NCI-H1092 (cell line): ENCODE measurements around the gene RNASEH1.

ENCODE experiments used
- DNase-seq: peaks from one replicate; lab custom pipeline; 2025; lab: John Stamatoyannopoulos, UW

RNASEH1 gene

DNA sequence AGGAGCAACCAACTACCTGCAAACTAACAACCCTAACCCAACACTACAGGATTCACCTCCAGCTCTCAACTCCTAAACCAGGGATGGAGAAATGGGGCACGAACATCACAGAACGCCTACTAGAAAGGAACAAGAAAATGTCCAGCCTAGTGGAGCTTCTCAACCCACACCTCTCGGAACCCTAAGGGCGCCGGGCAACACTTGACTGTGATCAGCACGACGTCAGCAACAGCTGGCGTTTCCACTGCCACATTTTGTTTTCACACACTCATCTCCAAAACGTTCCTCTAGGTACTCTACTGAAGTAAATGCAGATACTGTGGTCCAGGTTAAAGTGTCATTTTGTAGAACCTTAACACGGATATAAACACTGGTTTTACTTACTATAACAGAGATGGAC is 4.2 kb downstream of the RNASEH1 start:
- DNase-seq, result no peak

DNA sequence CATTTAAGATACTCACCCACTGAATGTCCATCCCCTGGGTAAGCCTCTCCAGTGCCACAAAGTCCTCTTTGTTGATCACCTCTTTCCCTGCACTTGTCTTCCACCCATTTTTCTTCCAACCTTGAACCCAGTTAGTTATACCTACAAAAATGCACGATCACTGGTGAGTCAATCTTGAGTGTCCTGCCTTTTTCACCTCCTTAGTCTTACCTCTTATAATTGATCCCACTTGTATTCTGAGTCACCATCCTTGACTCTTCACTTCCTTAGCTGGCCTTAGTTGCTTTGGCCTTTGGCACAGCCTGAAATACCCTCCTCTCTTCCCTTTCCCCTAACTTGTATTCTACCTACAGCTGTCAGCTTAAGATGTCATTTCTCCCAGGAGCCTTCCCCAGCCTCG is 10.2 kb downstream of the RNASEH1 start:
- no peak for DNase-seq

DNA sequence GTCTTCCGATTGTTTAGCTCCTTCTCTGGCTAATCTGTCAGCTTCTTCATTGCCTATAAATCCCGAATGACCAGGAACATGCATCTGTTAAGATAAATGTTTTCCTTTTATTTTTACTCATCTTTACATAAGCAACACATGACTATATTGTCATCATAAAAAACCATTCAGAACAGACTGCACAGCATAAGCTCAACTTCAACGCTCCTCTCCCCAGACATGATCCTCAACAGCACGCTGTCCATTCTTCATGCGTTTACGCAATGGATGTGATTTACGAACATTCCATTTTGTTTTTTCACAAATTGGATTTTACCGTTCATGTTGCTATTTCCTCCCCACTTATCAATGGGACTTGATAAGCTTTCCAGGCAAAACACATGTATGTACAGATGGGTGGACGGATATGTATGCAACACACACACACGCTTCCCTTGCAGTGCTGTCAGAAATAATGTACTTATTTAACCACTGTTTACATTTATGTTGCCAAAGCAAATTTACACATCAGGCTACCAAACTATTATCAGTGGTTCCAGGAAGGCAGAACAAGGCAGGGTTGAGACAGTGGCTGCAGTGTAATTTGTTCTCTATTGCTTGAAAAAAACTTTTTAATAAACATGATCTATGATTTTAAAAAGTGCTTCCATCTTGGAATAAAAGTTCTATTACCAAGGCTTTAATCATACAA is 12.2 kb downstream of the RNASEH1 start:
- DNase-seq, result no peak

DNA sequence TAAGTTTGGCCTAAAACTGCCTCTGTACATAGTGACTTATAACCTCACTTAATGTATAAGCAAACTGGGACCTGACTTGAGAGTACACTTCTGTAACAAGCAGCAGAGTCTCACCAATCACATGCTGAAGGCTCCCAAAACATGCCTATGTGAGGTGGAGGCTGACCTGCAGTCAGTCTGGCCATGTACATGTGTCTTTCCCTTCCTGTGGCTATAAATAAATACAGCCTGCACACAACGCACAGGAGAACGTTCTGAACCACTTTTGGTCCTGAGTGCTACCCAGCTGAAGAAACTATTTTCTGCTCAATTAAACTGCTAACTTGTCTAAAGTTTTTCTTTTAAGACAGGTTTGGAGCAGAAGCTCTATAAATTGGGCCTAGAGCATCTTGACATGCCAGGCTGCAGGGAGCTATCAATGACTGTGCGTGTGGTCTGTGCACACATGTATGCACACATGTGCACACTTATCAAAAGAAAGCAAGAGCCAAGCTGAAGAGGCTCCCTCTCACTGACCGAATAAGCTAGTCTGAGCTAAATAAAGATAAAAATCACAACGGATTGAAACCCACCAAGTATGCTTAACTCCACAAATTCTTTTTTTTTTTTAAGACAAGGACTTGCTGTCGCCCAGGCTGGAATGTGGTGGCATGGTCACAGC is 15.0 kb downstream of the RNASEH1 start:
- no peak for DNase-seq

DNA sequence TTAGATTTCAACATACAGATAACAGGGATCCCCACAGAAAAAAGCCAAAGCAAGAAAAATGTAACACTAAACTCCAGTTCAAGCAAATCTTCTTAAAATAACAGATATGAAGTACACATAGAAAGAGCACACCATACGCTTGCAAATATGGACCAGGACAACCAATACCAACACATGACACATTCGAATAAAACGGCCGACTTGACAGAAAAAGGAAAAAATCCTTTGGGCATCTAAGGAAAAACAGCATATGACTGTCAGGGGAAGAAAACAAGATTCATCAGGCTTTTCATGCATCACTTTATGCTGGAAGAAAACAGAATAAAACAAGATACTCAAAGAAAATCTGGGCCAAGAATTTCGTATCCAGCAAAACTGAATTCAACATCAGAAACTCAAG is 16.0 kb downstream of the RNASEH1 start:
- no peak for DNase-seq

DNA sequence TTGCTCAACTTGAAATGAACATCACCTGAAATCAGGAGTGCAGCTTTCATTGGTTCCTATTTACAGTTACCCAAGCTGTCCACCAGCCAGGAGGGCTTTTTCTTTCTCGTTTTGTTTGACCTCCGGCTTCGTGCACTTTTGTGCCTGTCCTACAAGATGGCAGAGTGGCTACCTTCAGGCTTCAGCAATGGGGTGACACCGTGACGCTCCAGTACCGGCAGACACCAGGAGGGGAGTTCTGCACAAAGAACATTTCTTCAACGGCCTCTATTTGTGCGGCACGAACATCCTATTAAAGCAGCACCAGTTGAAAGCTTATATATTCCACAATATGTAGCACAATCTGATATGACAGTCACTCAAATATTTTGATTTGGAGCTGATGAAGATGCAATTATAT is 18.3 kb downstream of the RNASEH1 start:
- no peak for DNase-seq

DNA sequence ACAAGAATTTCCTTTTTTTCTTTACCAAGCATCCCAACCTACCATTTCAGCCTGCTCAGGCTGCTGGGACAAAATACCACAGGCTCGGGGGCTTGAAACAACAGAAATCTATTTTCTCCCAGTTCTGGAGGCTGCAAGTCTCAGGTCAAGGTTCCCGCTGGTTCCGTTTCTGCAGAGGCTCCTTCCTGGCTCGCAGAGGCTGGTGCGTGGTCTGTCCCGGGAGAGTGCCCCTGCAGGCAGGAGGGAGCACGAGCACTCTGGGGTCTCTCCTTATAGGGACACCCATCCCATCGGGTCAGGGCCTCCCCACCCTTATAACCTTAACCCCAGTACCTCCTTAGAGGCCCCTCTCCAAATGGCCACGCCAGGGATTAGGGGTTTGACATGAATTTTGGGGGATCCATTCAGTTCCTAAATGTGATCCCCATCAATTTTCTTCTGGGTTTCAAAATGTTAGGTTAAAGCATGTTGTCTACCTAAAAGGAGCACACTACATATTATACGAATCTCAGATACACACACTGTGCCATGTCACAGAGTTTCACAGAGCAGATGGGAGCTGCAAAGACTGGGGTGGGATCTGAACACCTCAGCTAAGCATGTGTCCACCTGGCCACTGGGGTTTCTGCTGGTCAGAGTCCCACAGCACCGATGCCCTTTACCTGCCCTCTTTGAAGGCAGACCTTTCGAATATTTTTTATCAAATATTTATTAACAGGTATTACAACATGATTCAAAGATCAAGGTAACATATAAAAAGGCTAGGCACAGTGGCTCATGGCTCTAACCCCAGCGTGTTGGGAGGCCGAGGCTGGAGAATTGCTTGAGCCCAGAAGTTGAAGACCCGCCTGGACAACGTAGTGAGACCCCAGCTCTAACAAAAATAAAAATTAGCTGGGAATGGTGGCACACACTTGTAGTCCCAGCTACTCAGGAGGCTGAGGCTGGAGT is 21.2 kb downstream of the RNASEH1 start:
- no peak for DNase-seq

DNA sequence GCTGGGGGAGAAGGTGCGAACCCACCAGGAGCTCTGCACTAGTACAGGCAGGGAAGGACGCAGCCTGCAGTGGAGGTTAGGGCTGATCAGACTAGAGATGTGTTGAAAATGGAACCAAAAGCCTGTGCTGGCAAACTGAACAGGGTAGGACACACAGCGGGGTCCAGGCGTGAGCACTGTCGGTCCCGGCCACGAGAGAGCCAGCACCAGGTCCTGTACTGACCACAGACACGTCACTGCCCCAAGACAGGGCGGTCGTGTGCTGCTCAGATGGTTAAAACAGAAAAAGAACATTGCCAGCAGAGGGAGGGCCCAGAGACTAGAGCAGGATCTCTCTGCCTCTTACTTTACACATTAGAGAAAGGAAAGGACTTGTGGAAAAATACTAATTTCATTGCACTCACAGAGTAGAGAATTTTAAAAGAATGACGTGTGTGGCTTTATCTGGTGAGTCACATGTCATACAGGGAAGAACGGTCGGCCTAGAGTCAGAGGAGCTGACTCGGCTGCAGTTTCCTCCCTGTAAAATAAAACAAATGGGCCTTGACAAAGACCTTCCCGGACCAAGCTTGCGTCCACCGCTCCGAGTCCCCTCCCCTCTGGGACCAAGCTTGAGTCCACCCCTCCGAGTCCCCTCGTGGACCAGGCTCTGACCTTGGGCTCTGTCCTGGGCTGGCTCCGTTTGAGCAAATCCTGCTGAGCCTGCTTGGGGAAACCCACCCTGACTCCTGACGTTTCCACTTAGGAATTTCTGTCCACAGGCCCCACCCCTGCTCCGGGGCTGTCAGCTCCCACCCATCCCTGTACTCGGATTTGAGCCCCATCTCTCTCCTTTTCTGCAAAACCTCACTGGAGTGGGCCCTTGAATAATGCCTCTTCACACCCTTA is 22.1 kb downstream of the RNASEH1 start:
- no peak for DNase-seq

DNA sequence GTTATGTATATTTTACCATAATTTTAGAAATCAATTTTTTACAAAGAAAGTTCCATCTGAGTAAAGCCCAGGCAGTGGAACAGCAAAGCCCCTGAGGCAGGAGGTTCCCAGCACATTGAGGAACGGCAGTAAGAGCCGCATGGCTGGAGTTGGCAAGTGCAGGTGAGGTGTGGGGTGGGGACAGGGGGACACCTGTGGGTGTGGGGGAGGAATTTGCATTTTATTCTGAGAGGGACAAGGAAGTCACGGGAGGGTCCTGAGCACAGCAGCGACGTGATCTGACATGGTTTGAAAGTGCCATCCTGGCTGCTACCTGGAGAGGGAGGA is 22.7 kb downstream of the RNASEH1 start:
- no peak for DNase-seq

DNA sequence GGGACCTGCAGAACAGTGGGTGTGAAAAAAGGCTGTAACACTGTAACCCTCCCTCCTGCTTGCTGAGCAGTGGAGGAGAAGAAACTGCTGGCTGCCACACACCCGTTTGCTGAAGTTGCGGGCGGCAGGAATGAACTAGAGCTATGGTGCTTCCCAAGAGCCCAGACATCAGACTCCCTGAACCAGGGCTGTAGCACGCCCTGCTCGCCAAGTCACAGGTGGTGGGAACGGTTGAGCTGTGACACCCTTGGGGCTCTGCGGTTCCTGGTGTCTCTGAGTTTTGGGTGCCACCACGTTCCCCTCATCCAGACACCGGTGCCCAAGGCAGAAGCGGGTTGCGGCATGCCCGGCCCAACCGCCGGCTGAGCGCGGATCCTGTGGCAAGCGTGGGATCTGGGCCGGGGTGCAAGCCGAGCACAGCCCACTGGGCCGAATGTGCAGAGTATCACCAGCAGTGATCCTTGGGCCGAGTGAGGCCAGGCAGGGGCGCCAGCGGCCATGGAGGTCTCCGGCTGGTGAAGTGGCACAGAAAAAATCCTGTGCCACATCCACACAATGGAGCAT is 23.8 kb downstream of the RNASEH1 start:
- no peak for DNase-seq

DNA sequence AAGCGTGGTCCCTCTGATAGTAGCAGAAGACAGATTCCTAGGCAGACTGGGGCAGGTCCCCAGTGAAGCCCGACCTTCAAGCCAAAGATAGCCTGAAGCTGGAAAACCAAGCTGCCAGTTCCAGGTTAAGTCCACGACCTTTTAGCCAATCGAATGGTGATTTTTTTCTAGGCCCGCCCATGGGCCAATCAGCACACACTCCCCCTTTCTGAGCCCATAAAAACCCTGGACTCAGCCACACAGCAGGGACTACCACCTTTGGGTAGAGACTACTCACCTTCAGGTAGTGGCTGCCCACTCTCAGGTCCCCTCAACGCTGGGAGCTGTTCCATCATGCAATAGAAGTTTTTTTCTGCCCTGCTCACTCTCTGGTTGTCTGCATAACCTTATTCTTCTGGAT is 24.3 kb downstream of the RNASEH1 start:
- no peak for DNase-seq

DNA sequence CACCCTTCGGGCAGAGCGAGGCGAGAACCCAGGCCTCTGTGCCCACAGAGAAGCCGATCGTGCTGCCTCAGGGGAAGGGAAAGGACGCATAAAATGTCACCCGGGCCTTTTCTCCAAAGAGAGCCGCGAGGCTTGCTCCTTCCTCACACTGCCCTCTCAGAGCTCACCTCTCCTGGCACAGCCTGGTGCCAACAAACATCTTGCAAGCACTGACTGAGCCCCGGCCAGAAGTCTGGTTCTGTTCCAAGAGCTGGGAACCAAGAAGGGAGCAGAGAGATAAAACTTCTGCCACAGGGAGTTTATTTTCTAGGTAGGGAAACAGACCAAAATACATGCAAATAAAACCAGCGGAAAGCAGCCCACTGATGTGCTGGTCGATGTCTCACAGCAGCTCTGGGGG is 25.2 kb downstream of the RNASEH1 start:
- DNase-seq, result no peak

DNA sequence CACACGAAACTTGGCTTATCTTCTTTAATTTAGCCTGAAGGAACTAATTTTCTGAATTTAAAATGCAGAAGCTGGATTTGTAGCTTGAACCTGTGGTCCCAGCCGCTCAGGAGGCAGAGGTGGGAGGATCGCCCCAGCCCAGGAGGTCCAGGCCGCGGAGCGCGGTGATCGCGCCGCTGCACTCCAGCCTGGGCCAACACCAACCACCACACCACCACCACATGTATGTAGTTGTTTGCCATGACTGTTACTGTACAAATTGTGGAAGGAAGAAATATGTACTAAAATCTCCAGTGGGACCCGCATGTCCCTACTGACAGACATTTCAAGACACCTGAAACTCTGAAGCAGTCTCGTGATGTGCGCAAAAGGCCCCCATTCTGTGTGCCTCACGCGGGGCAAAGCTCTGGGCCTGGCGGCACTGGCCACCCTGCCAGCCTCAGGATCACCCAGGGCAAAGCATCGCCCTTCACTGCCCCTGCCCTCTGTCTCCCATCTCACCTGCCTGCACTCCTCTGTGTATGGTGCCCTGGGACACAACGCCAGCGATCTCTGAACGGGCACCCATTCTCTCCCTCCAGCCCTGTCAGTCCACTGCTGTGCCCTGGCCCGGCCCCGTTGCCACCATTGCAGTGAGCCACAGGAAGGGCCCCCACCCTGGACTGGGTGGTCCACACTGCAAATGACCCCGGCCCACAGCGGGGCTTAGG is 28.7 kb downstream of the RNASEH1 start:
- DNase-seq, result no peak

DNA sequence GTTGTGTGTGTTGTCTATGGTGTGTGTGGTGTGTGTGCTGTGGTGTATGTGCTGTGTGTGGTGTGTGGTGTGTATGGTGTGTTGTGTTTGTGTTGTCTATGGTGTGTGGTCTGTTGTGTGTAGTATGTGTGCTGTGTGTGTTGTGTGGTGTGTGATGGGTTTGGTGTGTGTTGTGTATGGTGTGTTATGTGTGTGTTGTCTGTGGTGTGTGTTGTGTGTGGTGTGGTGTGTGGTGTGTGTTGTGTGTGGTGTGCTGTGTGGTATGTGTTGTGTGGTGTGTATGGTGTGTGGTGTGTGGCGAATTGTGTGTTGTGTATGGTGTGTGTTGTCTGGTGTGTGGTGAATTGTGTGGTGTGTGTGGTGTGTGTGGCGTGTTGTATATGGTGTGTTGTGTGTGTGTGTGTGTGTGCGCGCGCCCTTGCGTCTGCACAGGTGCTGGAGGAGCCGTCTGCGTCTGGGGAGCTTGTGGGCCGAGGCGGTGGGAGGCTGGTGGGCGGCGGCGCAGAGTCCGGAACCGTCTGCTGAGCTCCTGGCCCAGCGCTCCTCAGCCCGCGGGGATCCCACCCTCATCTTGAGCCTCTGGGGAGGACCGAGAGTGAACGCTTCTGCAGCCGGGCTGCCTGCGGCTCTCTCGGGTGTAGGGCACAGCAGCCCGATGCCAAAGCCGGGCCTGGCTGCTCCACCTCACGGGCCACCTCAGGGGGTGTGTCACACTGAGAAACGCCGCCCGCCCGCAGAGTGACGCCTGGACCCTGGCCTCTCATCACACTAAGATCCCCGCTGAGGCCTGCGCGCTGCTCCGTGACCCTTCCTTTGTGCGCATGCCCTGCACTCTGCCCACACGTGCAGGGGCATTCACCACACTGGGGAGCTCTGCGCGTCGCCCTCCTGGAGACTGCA is 30.0 kb downstream of the RNASEH1 start:
- DNase-seq, result no peak

DNA sequence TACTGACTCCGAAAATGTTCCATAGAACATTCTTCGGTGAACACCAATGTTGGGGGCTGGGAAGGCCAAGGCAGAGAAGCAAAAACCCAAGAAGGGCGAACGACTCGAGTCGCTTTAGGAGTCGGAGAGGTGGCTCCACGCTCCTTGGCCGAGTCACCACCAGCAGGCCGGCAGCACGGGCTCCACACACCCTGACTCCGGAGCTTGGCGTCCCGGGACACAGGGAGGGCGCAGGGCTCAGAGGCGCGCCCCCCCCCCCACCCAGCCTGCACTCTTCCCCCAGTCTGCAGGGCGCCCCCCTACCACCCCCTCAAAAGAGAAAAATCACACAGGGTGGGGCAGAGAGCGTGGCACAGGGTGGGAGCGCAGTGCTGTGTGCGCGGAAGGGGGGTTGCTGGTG is 31.3 kb downstream of the RNASEH1 start:
- DNase-seq, result no peak

DNA sequence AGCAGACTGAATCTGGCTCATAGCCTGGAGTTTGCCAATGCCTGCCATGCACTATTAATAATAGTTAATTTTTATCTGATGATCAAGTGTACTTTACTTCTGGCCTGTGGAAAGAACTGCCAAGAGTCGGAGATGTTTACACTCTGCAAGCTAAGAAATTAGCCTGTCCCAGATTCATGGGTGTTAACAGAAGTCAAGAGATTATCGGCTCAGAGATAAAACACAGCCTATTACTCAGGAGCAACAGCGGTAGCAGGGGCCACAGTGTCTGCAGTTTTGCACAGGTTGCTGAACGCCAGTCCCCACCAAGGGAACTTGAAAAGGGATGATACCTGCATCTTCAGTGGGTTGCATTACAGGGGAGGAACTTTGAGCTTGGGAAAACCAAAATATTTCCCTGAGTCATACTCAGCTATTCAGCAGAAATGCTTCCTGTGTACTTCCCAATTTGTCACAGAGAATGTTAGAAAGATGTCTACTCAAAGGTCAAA is 34.5 kb downstream of the RNASEH1 start:
- DNase-seq, result no peak

DNA sequence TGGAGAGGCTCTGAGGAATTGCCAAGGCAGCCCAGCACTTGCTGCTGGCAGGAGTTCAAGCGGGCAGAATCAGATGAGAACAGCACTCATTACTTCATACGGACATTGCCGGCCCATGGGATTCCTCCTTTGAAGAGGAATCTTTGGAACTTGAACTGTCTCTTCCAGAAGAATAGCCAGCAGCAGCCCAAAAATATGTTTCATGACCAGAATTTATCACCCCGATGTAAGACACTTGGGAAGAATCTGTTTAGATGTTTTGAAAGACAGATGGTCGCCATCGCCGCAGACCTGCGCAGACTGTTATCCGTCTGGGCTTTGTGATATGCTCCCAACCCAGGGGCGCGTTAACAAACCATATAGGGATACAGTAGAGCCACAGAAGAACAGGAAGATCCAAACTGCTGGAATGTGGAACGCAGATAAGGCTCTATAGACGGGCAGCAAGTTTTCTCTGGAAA is 35.1 kb downstream of the RNASEH1 start:
- no peak for DNase-seq

DNA sequence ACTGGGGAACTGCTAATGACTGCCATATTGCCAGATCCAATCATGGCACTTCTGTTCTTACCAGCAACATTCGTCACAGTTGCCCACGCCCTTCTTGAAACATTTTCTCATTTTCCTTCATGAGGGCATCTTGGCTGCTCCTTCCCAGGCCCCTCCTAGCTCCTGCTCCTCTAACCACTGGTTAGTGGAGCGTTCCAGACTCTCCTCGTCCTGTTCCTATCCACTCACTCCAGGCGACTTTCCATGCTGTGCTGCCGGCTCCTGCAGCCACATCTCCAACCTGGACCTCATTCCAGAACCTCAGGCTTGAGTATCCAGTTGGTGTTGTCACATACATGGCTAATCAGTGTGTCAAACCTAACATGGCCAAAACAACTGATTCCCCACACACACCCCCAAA is 37.5 kb downstream of the RNASEH1 start:
- no peak for DNase-seq
